ENCODE measurements around the gene FAP. TPM values are rescaled to one million over a fixed set of nuclear protein-coding genes. Genes with fewer than 3 reads are reported as not detected.

Gene FAP
- total RNA-seq, 1 donor from 2014 or later: 10.4 TPM

DNA sequence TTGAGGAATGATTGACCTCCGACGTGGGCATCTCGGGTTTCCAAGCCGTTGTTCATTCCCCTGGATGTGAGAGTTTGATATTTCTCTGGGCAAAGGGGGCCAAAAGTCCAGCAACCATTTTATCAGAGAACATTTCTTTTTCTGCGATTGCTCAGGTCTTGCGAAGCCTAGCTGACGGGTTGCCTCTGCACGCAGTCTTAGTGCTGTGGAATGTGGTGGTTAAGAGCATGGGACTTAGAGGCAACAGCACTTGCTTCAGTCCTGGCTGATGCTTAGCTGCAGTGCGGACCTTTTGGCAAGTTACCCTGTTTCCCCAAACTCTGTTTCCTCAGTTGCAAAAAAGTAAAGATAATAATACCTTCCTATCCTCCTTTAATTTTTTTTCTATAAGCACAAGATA lies 45.0 kb downstream of the FAP start:
- intact Hi-C loops (cut with DNase I): no loop called here

DNA sequence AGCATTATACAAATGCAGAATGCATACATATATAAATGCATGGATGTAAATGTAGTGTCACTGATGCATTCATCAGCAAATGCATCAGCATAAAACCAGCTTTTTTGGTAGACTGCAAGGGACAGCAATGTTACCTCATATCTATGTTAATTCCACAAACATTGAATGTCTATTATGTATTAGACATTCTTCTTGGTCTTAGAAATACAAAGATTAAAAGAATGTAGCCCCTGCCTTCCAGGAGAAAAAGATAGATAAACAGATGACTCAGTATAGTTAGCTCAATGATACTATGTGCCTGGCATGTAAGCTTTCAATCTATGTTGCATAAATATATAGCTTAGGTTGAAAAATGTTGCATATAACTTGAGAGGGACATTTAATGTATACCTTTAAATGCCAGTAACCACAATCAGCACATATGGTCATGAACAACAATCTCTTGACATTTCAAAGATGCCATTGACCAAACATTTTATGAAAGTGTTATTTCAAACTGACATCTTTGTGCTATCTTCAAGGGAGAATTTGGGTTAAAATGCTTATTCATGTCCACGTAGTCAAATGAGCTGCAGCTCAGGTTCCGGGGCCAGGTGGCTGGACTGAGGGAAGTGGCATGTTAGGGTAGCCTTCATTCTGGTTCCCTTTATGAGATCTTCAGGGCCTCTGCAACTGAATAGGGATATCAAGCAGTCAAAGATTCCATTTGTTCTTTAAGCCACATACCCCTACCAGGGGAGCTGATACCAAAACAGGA lies 46.0 kb downstream of the FAP start:
- no peak for DNase-seq (ENCODE audit: low spot score)
- intact Hi-C loops (cut with DNase I): no loop called here

More for the DNA sequence above, 45.0 kb downstream of the FAP start:
- DNase-seq (ENCODE audit: low spot score): no peak

DNA sequence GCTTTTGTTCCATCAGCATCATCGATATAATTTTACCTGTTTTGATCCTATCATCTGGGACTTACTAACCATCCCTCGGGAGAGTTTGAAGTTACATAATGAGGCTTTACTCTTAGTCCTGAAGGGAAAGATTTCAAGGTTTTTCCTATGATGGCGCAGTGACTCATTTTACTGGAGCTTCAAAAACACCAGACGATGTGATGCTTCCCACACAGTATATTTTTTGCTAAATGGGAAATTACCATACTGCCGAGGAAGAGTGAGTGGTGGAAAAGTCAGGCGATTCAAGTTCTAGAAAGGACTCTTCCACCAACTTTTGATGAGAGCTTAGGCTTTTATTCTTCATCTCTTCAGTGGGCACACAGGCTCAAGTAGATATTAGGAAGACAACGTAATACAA lies 46.6 kb downstream of the FAP start:
- DNase-seq (ENCODE audit: low spot score): no peak
- intact Hi-C loops (cut with DNase I): no loop called here

DNA sequence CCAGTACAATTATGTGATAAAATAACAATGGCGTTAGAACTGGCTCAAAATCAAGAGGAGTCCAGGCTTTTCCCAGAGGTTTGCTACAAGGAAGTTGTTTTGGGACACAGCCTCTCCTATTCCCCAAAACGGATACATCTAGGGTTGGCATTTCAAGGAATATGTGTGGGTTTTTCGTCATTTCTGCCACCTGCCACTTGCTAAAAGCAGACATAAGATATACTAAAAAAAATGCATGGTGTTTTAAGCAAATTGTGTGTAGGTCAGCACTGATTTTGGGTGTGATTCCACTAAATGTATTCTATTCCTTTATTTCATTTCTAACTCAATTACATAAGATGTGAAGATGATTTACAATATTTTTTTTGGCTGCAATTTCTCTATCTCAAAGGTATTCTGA lies 54.8 kb downstream of the FAP start:
- intact Hi-C loops (cut with DNase I): no loop called here
- DNase-seq (ENCODE audit: low spot score): no peak

DNA sequence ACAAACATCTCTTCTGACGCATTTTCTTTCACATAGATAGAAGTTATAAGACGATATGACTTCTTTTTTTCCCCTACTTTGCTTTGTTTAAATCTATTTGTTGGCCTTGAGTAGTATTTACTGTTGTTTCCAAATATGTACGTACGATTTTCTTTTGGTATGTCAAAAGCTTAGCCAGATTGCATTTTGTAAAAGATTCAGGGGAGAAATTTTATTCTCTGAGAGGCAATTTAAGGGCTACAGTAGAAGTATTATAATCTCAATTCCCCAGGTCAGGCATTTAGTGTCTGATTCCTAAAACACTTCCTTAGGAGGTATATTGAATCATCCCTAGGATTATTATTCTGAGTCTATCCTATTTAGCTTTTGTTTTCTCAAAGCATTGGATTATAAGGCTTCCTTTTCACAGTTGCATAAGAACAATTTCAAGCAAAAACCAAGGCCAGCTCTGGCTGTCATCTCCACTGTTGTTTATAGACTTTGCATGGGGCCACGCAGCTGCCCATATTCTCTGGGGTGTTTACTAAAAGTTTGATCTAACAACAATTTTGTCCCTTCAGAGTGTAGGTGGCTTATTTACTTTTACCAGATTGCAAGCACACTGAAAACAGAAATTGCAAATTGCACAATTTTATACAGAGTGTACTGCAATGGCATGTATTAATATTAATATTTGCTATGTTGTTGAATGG lies 57.6 kb downstream of the FAP start:
- intact Hi-C loops (cut with DNase I): no loop called here
- no peak for DNase-seq (ENCODE audit: low spot score)

DNA sequence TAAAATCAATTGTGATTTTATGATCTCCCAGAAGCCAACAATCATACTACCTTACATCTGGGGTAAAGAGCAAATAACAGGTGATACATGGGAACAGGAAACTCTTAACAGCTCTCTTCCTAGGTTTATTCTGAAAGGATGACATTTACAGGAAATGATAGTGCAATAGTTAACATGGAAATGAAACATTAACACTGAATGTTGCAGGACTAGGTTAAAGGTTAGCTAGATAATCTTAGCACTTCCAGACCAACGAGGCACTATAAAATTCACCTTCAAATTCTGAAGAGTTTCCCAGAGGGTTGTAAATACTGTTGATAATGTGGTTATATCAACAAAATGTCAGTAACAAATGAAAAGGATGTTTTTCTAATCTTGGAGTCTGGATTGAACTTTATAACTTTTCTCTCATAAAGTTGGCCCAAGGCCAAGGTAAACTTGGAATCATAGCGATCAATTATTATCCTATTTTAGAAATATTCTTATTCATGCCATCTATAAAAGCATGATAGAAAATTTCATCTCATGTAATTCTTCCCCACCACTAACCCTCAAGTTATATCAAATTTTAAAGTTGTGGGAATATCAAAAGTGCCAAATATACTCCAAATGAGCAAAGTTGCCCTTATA lies 58.3 kb downstream of the FAP start:
- no peak for DNase-seq (ENCODE audit: low spot score)
- intact Hi-C loops (cut with DNase I): no loop called here

DNA sequence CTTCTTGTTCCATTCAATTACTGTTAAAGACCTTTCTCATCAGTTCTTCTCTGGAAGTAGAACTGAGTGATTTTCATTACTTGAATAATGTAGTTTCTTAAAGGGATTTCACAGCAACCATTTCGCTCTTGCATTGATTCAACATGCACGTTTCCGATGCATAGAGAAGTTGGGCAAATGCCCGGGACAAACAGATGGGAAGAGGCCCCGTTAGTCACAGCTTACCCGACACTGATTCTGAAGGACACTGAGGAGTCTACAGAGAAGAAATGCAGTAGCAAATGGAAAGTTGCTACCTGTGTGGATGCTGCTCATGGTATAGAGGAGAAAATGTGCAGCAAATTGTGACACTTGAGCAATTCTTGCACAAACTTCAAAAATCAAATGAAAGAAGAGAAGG lies 58.9 kb downstream of the FAP start:
- no peak for DNase-seq (ENCODE audit: low spot score)
- intact Hi-C loops (cut with DNase I): no loop called here

DNA sequence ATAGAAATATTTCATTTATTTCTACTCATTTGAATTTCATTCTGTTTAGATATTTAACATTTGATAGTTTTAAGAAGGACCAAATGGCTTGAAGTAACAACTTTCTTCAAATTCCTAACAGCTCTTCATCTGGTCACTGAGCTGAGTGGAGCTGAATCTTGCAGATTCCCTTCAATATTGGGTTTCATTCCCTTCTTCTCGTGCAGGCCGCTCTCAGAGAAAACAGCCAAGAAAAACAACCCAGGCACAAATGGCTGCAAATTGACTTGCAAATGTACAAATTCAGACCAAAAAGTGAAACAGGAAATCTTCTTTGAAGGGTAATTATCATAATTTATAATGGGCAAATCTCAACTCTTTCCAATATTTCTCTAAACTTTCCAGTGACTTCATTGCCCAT lies 60.9 kb downstream of the FAP start:
- intact Hi-C loops (cut with DNase I): no loop called here
- DNase-seq (ENCODE audit: low spot score): no peak

DNA sequence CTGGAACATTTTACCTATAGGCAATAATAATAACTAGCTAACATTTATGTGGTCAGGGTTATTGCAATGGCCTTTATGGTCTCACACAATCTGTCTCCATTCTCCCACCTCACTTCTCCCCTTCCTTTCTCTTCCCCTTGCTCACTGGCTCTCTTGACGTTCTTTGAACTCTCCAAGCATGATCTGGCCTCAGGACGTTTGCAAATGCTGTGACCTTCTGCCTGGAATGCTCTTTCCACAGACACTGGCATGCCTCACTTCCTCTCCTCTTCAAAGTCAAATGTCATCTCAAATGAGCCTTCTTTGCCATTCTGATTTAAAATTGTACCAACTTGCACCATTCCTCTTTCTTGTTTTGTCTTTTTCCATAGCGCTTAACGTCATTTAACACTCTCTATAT lies 65.9 kb downstream of the FAP start:
- no peak for DNase-seq (ENCODE audit: low spot score)
- intact Hi-C loops (cut with DNase I): no loop called here

DNA sequence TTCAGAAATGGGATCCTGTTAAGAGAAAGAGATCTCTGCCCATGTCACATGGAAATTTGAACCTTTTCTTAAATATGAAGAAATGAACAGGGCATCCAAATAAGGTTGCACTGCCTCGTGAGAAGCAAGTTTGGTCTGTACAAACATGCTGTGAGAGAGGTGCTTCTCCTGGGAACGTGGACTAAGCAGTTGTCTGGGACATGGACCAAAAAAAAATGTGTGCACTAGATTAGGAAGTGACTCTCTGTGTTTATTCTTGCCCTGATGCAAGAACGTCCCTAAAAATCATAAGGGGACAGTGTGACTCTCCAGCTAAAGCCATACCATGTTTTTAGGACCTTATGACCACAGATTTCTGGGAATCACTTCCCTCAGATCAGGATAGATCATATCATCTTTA lies 67.5 kb downstream of the FAP start:
- DNase-seq (ENCODE audit: low spot score): no peak
- intact Hi-C loops (cut with DNase I): no loop called here

DNA sequence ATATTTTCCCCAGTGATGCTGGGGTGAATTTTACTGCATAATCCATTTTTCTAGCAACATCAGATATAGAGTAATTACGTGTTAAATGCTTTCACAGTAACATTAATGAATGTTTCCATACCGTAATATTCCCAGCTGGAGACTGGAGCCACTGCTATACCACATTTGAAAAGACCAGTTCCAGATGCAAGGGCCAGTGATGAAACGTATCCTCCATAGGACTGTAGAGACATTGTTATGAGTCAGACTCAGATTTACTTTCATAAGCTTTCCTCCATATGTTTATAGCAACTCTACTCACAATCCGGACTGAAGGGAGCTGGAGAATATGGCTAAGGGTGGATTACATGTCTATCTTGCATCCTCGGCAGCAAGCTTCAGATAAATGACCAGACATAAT lies 68.5 kb downstream of the FAP start:
- intact Hi-C loops (cut with DNase I): no loop called here

DNA sequence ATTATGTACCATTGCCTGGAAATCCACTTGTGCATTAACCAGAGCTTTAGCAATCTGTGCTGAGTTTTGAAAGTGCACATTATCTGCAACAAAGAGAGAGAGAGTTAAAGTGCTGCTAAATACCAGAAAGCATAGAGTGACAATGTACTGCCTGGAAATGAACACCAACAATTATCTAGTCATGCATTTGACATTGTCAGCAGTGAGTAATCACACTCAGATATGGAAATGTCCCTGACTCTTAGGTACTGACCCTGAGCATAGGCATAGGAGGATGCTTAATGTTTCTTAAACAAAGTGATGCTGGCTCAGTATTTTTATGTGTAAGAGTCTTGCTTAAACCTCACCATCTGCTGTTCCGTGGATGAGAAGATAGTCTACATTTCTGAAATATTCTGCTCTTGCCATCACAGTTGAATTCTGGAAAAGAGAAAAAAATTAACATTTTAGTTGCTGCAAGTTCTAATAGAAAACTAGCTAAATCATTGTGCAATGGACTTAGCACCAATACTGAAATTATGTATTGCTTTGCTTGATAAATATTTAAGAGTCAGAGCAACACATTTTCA lies 70.4 kb downstream of the FAP start:
- DNase-seq (ENCODE audit: low spot score): no peak
- intact Hi-C loops (cut with DNase I): no loop called here

More for the DNA sequence above, 68.5 kb downstream of the FAP start:
- DNase-seq (ENCODE audit: low spot score): no peak

DNA sequence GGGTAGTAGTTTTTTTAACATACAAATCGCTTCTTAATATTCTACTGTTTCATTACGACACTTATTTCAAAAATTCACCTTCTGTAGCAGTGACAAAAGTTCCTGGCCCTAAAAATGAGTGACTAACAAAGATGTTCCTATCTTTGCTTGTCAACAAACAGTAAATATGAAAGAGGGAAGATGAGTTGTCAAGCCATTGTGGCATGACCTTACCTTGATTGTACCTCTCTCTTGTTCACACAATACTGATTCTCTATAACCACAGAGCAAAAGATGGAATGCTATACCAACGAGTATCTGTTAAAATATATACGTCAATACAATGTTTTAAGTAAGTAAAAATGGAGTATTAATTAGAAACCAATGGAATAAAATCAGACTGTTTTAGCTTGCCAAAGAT lies 76.5 kb downstream of the FAP start:
- DNase-seq (ENCODE audit: low spot score): no peak
- intact Hi-C loops (cut with DNase I): no loop called here

DNA sequence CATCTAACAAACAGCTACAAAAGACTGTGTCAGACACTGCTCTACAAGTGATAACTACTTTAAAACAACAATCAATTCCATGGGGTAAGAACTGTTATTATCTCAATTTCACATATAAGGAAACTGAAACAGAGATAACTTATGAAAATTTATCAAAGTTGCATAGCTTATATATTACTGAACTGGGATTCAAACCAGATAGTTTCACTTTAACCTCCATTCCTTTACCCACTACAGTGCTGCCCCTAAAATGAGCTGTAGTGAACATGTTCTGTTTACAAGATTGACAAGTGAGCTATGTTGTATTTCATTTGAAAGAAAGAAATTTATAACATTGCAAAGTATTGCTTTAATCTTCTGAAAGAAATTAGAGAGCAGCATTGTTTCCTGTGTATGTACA lies 77.1 kb downstream of the FAP start:
- DNase-seq (ENCODE audit: low spot score): no peak
- intact Hi-C loops (cut with DNase I): no loop called here

DNA sequence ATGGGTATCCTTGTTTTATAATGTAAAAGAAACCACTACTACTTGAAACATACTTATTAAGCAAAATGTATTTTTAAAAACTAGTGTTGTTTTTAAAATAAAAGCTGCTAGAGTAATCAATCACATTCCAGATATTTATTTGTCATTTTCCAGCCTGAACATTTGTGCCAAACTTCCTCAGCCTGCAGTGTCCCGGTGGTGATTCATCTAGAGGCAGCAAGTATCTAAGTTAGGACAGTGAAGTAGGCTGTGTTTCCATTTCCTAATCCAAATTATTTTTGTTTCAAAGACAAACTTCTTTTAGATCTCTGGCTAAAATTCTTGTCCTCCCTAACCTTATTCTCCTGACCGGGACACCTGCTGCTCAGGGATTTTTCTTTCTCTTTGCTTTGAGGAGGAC lies 78.4 kb downstream of the FAP start:
- no peak for DNase-seq (ENCODE audit: low spot score)
- intact Hi-C loops (cut with DNase I): no loop called here

DNA sequence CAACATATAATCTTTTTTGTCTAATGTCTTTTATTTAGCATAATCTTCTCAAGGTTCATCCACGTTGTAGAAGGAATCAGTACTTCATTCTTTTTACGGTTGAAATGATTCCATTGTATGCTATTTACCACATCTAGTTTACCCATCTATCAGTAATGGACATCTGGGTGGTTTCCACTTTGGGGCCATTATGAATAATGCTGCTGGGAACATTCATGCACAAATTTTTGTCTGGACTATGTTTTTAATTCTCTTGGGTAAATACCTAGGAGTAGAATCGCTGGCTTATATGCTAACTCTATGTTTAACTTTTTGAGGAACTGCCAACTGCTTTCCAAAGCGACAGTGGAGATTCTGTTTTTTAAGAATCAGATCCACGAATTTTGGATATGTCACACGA lies 83.8 kb downstream of the FAP start:
- intact Hi-C loops (cut with DNase I): no loop called here
- DNase-seq (ENCODE audit: low spot score): no peak

DNA sequence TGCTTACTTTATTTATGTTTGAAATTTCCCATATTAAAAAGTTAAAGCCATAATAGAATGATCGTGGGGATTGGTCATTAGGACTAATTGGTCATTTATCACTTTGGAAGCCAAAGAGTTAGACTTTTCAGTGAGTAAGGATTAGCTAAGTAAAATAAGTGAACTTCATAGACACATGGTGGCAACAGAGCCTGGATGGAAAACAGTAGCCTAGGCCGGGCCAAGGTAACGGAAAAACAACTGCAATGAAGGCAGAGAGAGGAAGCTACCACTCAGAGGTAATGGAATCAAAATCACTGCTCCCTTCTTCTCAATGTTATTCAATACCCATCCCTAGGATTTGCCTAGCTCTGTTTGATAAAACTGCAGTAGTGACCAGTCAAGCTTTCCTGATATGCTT lies 87.1 kb downstream of the FAP start:
- intact Hi-C loops (cut with DNase I): no loop called here

DNA sequence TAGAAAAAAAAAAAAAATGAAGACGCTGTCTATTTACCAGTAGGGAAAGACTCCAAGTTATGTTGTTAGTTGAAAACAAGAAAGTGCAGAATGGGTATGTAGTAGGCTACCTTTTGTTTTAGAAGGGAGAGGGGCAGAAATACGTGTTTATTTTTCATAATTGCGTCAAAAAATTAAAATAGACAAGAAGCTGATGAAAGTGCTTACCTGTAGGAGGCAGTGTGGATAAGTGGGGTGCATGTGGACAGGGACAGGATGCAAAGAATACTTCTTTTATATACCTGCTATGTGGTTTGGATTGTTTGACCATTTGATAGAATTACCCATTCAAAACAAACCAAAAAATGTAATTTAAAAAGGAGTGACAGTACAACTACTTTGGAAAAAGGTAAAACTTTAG lies 88.2 kb downstream of the FAP start:
- DNase-seq (ENCODE audit: low spot score): no peak
- intact Hi-C loops (cut with DNase I): no loop called here

More for the DNA sequence above, 87.1 kb downstream of the FAP start:
- no peak for DNase-seq (ENCODE audit: low spot score)

DNA sequence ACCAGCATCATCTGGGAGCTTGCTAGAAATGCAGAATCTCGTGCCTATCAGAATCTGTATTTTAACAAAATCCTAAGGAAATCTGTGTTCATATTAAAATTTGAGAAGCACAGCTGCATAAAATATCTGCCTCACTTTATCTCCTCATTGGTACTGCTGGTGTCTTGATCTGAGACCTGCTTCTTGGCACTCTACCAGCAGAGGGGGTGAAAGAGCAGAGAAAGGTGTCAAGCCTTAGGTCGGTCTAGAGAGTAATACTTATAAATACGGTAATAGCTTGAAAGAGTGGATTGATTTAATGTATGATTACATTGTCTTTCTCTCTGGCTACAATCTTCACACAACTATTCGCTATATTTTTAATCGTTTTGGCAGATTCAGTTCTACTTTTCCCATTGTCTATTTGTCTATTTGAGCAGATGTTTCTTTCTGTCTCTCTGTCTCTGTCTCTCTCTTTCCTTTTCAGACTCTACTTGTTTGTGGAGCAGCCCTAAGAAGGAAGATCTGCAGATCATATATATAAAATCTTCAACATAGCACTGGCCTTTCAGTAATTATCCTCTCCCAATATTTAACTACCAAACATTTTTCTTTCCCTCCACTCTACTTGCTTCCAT lies 89.5 kb downstream of the FAP start:
- DNase-seq (ENCODE audit: low spot score): no peak
- intact Hi-C loops (cut with DNase I): no loop called here

DNA sequence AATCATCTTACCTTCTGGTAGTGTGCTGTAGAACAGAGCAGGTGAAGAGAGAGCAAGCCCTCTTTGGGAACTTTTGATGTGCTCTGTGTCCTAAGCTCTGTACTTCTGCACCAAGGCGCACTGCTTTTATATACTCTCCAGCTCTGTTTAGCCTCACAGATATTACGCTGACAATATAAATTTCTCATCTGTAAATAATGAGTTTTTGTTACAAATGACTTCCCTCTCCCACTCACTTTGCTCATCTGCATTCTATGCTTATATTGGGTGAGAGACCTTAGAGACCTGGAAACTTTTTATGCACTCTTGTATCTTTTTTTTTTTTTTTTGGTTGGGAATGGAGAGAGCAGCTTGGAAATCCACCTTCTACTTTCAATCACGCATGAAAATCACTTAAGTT lies 91.1 kb downstream of the FAP start, which contains the start of gene GCG:
GCG (minus strand) TSS at position 101 of the 400 bp plus-strand sequence. CDS start 3,069 bp downstream, outside the sequence.
- intact Hi-C loops (cut with DNase I): no loop called here
- no peak for DNase-seq (ENCODE audit: low spot score)

Data from cardiac septum (tissue), 1 donor.